NCI-H2171 (cell line): ENCODE data around the gene TMEM165.
A peak's percentile ranks its signal among the peaks of the same experiment; 100 is the strongest.

ENCODE experiments used
- DNase-seq: peaks from one replicate; lab custom pipeline; 2025; lab: John Stamatoyannopoulos, UW

The TMEM165 gene

GRCh38 chr4:55406545-55406944, 10.8 kb downstream of the TMEM165 start:
- no peak for DNase-seq

- DNase-seq = no peak
Measured at GRCh38 chr4:55407119-55407518, 11.4 kb downstream of the TMEM165 start.

GRCh38 chr4:55407764-55408163, 12.0 kb downstream of the TMEM165 start:
- no peak for DNase-seq

GRCh38 chr4:55409468-55410171, 13.9 kb downstream of the TMEM165 start:
- no peak for DNase-seq

- no peak for DNase-seq
Measured at GRCh38 chr4:55410431-55410830, 14.7 kb downstream of the TMEM165 start.

GRCh38 chr4:55411621-55412020, 15.9 kb downstream of the TMEM165 start:
- DNase-seq = no peak

- no peak for DNase-seq
Measured at GRCh38 chr4:55416176-55416575, 20.4 kb downstream of the TMEM165 start.

- DNase-seq = no peak
Measured at GRCh38 chr4:55424791-55425190, 29.0 kb downstream of the TMEM165 start.

GRCh38 chr4:55431710-55432336, 36.1 kb downstream of the TMEM165 start:
- DNase-seq = no peak

GRCh38 chr4:55435141-55435841, 39.5 kb downstream of the TMEM165 start:
- no peak for DNase-seq

- no peak for DNase-seq
Measured at GRCh38 chr4:55437356-55437796, 41.6 kb downstream of the TMEM165 start.

- no peak for DNase-seq
Measured at GRCh38 chr4:55437823-55438222, 42.1 kb downstream of the TMEM165 start.

- no peak for DNase-seq
Measured at GRCh38 chr4:55438314-55438713, 42.6 kb downstream of the TMEM165 start.

- no peak for DNase-seq
Measured at GRCh38 chr4:55439023-55439422, 43.3 kb downstream of the TMEM165 start.

GRCh38 chr4:55440786-55441185, 45.0 kb downstream of the TMEM165 start:
- DNase-seq = no peak

GRCh38 chr4:55442541-55442940, 46.8 kb downstream of the TMEM165 start:
- DNase-seq = no peak

- no peak for DNase-seq
Measured at GRCh38 chr4:55444827-55445226, 49.1 kb downstream of the TMEM165 start.

- DNase-seq = no peak
Measured at GRCh38 chr4:55445921-55446577, 50.3 kb downstream of the TMEM165 start.

GRCh38 chr4:55446578-55446922, 50.8 kb downstream of the TMEM165 start:
- DNase-seq = no peak

GRCh38 chr4:55447108-55447708, 51.5 kb downstream of the TMEM165 start:
- DNase-seq = no peak

- DNase-seq = peak; percentile 37
Measured at GRCh38 chr4:55447831-55448230, 52.1 kb downstream of the TMEM165 start.

GRCh38 chr4:55450566-55450965, 54.8 kb downstream of the TMEM165 start:
- DNase-seq = no peak
